ENCODE measurements around the gene FARP1. TPM values are rescaled to one million over a fixed set of nuclear protein-coding genes. Genes with fewer than 3 reads are reported as not detected.

FARP1 gene
- polyA plus RNA-seq, 1 of the 3 experiments (the other 2 are of a cell fraction), result 12.0 TPM

DNA sequence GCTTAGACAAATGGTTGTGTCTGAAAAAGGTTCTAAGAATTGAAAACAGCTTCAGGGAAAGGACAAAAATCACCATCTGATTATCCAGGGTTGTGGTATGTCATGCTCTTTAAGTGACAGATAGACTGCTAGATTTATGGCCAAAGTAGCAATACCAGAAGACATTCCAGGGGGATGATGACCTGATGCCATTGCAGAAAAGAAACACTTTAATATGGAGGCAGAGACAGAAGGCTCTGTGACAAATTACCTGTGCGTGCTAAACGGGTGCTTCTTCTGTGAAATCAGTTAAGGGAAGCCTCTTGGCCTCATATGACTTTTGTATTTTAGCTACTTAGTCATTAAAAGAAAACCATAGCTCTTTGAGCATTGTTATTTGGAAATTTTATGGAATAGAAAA lies 178.5 kb downstream of the FARP1 start:
- H3K9me2 ChIP-seq, result no peaks in the 10 kb centered on the region
- no peak for DNase-seq
- no peak overlapping the region for H3K9ac ChIP-seq
- no peaks in the 10 kb centered on the region for H3K9me3 ChIP-seq
- no peak overlapping the region for H2AFZ ChIP-seq (ENCODE audit: low read depth)
- H3K36me3 ChIP-seq (replicated peaks in 1 of 2; ENCODE audit: control insufficient read depth in 1 of 2, insufficient read depth in 2 of 2, low read length in 1 of 2), result no peaks in the 10 kb centered on the region
- no peak overlapping the region for H3K4me3 ChIP-seq (ENCODE audit: low read depth in 2 of 2, low read length in 1 of 2)
- ChIA-PET POLR2A (no interaction called here), CTCF (interaction anchor here (1.2 kb wide), 1 partner anchor 100 kb away, joined by 3 read pairs; no protein-coding TSS in a partner anchor)
- no peak overlapping the region for H3K27ac ChIP-seq (ENCODE audit: low read depth in 2 of 2, low read length in 1 of 2)
- TF ChIP-seq RCOR1 (IDR thresholded peaks at IDR 0.05; ENCODE audit: low read length) (no peak), MXI1 (IDR thresholded peaks at IDR 0.05; ENCODE audit: low read depth, low read length) (no peak), POLR2AphosphoS5 (IDR thresholded peaks at IDR 0.05; ENCODE audit: low read depth, low read length) (no peak), CHD2 (IDR thresholded peaks at IDR 0.05; ENCODE audit: low read length, partially characterized antibody) (no peak), TAF1 (IDR thresholded peaks at IDR 0.05; ENCODE audit: borderline replicate concordance, low read depth, low read length) (no peak), NFIC (IDR thresholded peaks at IDR 0.05; ENCODE audit: borderline replicate concordance) (no peak), FOXJ3 (CRISPR knock-in tag; IDR thresholded peaks at IDR 0.05) (no peak), RAD21 (IDR thresholded peaks at IDR 0.05; ENCODE audit: low read length) (no peak)
- TF ChIP-seq, protein P1, sequence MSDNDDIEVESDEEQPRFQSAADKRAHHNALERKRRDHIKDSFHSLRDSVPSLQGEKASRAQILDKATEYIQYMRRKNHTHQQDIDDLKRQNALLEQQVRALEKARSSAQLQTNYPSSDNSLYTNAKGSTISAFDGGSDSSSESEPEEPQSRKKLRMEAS (IDR thresholded peaks at IDR 0.05; ENCODE audit: low read depth), result no peak
- TF ChIP-seq, protein P2, sequence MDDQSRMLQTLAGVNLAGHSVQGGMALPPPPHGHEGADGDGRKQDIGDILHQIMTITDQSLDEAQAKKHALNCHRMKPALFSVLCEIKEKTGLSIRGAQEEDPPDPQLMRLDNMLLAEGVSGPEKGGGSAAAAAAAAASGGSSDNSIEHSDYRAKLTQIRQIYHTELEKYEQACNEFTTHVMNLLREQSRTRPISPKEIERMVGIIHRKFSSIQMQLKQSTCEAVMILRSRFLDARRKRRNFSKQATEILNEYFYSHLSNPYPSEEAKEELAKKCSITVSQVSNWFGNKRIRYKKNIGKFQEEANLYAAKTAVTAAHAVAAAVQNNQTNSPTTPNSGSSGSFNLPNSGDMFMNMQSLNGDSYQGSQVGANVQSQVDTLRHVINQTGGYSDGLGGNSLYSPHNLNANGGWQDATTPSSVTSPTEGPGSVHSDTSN (IDR thresholded peaks at IDR 0.05), result no peak
- TF ChIP-seq, protein P3, sequence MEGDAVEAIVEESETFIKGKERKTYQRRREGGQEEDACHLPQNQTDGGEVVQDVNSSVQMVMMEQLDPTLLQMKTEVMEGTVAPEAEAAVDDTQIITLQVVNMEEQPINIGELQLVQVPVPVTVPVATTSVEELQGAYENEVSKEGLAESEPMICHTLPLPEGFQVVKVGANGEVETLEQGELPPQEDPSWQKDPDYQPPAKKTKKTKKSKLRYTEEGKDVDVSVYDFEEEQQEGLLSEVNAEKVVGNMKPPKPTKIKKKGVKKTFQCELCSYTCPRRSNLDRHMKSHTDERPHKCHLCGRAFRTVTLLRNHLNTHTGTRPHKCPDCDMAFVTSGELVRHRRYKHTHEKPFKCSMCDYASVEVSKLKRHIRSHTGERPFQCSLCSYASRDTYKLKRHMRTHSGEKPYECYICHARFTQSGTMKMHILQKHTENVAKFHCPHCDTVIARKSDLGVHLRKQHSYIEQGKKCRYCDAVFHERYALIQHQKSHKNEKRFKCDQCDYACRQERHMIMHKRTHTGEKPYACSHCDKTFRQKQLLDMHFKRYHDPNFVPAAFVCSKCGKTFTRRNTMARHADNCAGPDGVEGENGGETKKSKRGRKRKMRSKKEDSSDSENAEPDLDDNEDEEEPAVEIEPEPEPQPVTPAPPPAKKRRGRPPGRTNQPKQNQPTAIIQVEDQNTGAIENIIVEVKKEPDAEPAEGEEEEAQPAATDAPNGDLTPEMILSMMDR (IDR thresholded peaks at IDR 0.05), result no peak
- TF ChIP-seq, protein P4, sequence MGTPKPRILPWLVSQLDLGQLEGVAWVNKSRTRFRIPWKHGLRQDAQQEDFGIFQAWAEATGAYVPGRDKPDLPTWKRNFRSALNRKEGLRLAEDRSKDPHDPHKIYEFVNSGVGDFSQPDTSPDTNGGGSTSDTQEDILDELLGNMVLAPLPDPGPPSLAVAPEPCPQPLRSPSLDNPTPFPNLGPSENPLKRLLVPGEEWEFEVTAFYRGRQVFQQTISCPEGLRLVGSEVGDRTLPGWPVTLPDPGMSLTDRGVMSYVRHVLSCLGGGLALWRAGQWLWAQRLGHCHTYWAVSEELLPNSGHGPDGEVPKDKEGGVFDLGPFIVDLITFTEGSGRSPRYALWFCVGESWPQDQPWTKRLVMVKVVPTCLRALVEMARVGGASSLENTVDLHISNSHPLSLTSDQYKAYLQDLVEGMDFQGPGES (IDR thresholded peaks at IDR 0.05; ENCODE audit: low read depth, low read length), result no peak
- TF ChIP-seq, protein P5, sequence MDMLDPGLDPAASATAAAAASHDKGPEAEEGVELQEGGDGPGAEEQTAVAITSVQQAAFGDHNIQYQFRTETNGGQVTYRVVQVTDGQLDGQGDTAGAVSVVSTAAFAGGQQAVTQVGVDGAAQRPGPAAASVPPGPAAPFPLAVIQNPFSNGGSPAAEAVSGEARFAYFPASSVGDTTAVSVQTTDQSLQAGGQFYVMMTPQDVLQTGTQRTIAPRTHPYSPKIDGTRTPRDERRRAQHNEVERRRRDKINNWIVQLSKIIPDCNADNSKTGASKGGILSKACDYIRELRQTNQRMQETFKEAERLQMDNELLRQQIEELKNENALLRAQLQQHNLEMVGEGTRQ (IDR thresholded peaks at IDR 0.05; ENCODE audit: borderline replicate concordance, low read depth, low read length), result no peak
- TF ChIP-seq, protein P6, sequence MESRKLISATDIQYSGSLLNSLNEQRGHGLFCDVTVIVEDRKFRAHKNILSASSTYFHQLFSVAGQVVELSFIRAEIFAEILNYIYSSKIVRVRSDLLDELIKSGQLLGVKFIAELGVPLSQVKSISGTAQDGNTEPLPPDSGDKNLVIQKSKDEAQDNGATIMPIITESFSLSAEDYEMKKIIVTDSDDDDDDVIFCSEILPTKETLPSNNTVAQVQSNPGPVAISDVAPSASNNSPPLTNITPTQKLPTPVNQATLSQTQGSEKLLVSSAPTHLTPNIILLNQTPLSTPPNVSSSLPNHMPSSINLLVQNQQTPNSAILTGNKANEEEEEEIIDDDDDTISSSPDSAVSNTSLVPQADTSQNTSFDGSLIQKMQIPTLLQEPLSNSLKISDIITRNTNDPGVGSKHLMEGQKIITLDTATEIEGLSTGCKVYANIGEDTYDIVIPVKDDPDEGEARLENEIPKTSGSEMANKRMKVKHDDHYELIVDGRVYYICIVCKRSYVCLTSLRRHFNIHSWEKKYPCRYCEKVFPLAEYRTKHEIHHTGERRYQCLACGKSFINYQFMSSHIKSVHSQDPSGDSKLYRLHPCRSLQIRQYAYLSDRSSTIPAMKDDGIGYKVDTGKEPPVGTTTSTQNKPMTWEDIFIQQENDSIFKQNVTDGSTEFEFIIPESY (IDR thresholded peaks at IDR 0.05; ENCODE audit: borderline replicate concordance, low read depth), result no peak
- TF ChIP-seq, protein P7, sequence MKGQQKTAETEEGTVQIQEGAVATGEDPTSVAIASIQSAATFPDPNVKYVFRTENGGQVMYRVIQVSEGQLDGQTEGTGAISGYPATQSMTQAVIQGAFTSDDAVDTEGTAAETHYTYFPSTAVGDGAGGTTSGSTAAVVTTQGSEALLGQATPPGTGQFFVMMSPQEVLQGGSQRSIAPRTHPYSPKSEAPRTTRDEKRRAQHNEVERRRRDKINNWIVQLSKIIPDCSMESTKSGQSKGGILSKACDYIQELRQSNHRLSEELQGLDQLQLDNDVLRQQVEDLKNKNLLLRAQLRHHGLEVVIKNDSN (IDR thresholded peaks at IDR 0.05; ENCODE audit: borderline replicate concordance, low read depth), result no peak
- no peaks in the 10 kb centered on the region for H3F3A ChIP-seq (replicated peaks; ENCODE audit: insufficient read depth)
- H3K4me1 ChIP-seq (ENCODE audit: control insufficient read depth in 1 of 2, insufficient read depth in 2 of 2, low read depth in 1 of 2, low read length in 1 of 2), result peaks cover 0 to 2% of the 10 kb centered on the region in 2 experiments; a peak in 1 of 4 replicates
- H4K20me1 ChIP-seq (ENCODE audit: insufficient read depth), result no peaks in the 10 kb centered on the region
- H3K27me3 ChIP-seq (ENCODE audit: insufficient read depth), result no peaks in the 10 kb centered on the region
- H3K79me2 ChIP-seq (ENCODE audit: insufficient read depth), result no peaks in the 10 kb centered on the region; the same call in 1 of the 2 replicates
- 93% methylated on average over 2 of the region's 2 CpGs for WGBS (ENCODE audit: low lambda C conversion rate)
- no peak overlapping the region for H3K4me2 ChIP-seq
